Measurements from ENCODE around the gene KLHL17.

Gene KLHL17

DNA sequence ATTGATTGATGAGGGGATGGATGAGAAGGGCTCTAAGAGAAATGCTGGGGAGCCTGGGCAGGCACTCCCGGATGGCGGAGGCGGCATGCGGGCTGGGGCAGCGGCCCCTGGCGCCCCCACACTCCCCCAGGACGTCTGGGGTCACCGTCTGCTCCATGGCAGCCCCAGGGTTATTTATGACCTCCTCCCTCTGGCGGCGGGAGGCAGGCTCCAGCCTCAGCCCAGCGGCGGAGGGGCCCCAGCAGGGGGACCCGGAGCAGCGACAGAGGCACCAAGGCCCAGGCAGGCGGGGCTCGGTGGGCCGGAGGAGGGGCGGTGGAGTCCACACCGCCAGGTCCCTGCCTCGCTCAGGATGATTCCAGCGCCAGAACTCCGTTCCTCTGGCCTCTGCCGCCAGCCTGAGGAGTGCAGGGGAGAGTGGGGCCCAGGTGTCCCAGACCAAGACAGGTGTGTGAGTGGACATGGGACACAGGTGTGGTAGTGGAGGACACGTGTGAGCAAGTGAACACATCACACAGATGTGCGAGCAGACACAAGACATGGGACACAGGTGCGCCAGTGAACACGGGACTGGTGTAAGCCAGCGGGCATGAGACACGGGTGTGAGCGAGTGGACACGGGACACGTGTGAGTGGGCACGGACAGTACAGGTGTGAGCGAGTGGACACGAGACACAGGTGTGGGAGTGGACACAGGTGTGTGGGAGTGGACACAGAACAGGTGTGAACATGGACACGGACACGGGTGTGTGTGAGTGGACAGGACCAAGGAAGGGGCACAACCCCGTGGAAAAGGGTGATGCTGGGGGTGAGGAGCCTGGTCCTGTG is 39.2 kb upstream of the KLHL17 start:
- DNase-seq (ENCODE audit: low read depth in 2 of 3, low spot score in 2 of 3) = no peak

DNA sequence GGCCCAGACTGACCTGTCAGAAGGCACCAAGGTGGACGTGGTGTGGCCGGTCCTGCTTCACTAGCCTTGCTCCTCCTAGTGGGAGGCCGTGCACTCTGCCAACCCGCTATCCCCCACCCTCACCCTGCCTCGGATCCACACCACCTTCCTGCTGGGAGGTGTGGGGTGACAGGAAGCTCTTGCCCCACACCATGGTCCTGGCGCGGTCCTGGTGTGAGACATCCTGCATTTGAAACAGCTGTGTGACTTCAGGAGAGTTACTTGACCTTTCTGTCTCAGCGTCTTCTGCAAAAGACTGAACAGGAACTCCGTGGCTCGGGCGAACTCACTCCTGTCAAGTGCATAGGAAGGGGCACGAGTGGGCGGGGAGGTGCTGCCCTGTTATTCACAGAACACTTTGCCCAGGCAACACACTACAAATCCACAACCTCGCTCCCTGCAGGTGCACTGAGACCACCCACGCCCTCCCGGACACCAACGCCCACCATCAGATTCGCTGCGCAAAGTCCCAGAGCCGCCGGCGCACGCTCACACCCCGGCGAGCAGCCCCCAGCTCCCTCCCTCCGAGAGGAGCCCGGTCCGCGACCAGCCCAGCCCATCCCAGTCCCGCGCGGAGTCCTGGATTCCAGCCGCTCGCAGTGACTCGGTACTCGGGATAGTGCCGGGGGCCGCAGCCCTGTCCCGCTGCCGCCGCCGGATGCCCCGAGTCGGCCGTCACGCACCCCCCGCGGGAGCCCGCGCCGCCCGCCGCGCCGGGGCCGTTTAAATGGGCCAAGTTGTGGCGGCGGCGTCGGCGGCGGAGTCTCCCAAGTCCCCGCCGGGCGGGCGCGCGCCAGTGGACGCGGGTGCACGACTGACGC is 37.0 kb upstream of the KLHL17 start, which contains the start of gene SAMD11:
Gene SAMD11, plus strand, starts transcription at position 793 of the 860 bp plus-strand sequence. CDS start 509 bp downstream, outside the sequence.
- DNase-seq (ENCODE audit: low read depth in 2 of 3, low spot score in 2 of 3) = no peak

DNA sequence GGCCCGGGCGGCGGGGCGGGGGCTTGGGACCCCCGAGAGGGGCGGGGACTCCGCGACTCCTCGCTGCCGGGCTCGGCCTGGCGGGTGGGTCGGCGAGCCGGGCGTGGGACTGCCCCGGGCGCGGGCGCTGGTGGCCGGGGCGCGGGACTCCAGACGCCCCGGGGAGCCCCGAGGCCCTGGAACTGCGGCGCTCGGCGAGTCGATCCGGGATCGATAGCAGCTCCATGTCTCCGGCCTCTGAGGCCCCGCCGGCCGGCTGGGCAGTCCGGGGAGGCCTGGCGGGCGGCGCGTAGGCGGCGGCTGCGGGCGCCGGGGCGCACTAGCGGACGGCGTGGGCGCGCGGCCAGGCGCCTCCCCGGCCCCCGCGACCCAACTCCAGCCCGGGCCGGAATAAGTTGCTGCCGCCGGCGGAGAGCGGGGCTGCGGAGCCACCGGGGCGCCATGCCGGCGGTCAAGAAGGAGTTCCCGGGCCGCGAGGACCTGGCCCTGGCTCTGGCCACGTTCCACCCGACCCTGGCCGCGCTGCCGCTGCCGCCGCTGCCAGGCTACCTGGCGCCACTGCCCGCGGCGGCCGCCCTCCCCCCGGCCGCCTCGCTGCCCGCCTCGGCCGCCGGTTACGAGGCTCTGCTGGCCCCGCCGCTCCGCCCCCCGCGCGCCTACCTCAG is 36.3 kb upstream of the KLHL17 start:
- DNase-seq (ENCODE audit: low read depth in 2 of 3, low spot score in 2 of 3) = no peak

DNA sequence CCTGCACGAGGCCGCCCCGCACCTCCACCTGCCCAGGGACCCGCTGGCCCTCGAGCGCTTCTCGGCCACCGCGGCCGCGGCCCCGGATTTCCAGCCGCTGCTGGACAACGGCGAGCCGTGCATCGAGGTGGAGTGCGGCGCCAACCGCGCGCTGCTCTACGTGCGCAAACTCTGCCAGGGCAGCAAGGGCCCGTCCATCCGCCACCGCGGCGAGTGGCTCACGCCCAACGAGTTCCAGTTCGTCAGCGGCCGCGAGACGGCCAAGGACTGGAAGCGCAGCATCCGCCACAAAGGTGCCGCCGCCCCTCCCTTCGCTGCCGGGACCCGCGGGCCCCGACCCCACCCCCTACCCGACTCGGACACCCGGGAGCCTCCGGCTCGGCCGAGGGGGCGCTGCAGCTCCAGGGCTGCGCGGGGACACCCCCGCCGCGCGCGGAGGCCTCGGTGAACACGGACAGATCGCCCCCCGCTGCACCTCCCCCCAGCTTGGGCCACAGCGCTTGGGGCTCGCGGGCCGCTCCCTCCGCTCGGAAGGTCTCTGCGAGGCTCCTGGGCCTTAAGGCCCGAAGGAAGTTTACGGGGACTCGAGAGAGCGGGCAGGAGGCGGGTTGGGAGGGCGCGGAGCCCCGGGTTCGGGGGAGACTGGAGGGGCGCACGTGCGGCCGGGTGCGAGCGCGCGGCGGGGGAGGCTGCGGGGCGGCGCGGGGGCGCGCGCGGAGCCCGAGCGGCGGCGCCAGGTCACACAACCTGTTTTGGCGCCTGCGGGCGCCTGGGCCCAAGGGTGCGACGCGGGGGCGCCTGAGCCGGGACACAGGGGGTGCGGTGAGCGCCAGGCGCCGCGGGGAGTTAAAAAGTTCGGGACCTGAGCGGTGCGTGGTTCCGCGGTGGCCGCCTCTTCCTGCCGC is 35.5 kb upstream of the KLHL17 start:
- DNase-seq (ENCODE audit: low read depth in 2 of 3, low spot score in 2 of 3) = no peak

DNA sequence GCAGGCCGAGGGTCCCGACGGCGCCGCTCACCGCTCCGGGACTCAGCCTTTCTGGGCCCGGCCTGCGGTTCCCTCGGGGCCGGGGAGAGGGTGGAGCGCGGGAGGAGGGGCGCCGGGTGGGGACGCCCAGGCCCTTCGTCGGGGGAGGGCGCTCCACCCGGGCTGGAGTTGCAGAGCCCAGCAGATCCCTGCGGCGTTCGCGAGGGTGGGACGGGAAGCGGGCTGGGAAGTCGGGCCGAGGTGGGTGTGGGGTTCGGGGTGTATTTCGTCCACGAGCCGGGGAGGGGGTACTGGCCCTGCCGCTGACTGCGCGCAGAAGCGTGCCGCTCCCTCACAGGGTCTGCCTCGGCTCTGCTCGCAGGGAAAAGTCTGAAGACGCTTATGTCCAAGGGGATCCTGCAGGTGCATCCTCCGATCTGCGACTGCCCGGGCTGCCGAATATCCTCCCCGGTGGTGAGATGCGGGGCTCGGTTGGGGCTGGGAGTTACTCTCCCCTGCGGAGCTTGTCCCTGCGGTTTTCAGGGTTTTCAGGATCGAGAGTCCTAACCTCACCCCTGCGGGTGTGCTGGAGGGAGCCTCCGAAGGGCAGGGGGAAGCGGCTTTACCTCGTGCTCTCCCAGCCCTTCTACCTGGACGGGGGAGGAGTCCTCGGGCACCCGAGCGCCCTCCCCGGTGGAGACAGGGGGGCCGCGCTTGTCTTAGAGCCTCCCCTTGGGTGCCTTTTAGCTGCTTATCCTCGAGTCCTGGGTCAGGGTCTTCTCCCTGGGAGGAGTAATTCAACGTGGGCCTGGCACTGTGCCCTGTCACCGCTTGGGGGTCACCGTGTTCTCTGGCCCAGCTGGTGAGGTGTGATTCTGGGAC is 34.6 kb upstream of the KLHL17 start:
- DNase-seq (ENCODE audit: low read depth in 2 of 3, low spot score in 2 of 3) = no peak

DNA sequence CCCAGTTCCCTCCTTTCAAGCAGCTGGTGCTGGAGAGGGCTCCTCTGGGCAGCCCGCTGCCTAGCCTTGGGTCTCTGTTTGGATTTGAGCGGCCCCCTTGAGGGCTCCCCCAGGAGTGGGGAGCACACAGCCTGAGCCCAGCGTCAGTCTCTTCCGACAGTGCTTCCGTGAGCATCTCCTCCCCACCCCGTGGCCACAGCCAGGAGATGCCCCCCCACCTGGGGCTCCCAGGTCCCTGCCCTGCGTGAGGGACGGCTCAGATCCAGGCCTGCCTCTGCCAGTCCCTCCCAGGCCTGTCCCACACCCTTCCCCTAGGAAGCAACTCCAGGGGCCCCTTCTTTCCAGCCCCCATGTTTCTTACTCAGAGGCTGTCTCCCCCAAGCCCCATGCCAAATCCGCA is 33.1 kb upstream of the KLHL17 start:
- DNase-seq (ENCODE audit: low read depth in 2 of 3, low spot score in 2 of 3) = no peak

DNA sequence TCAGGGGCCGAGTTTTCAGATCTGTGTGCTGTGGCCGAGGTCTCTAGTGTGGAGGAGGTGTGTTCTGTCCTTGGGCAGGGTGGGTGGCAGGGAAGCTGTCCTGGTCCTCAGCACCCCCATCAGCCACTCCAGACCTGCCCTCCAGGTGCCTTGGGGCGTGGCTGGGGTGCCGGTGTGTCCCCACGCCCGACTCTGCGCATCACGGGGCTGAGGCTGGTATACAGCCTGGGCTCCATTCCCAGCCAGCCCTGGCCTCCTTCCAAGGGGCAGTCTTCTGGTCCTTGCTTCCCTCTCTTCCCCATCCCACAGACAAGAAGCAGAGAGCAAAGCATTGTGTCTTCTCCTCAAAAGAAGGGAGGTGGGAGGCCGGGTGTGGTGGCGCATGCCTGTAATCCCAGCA is 32.6 kb upstream of the KLHL17 start:
- no peak for DNase-seq (ENCODE audit: low read depth in 2 of 3, low spot score in 2 of 3)

DNA sequence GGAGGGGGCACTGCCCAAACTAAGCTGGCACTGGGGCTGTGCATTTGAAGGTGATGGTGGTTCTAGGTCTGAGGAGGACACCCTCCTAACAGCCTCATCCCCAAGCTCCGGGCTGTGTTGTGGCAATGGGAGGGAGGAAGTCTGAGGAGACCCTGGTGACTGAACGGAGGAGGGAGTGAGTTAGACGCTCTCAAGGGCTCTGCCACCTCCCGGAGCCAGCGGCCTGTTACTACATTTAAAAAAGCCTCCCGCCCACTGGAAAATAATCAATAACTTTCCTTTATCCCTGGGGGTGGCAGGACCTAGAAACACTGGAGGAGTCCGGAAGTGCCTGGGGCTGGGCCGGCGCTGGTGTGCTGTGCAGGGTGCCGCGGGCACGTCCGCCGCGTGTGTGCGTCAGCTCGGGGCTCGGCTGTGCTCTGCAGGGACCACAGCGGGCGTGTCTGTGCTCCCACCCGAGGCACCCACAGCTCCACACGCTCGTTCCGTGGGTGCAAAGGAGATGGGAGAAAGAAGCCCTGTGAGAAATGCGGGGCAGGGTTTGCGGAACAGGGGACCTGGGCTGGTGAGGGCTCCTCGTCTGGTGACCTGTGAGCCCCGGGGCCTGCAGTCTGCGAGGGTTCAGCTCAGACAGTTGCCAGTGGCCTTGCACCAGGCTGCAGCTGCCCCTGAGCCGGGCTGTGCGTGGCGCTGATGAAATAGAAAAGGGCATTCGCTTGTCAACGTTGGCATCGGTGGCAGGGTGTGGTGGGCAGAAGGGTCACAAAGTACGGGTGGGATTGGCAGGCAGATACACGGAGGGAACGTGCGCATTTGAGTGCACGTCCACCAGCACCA is 31.3 kb upstream of the KLHL17 start:
- DNase-seq (ENCODE audit: low read depth in 2 of 3, low spot score in 2 of 3) = no peak

DNA sequence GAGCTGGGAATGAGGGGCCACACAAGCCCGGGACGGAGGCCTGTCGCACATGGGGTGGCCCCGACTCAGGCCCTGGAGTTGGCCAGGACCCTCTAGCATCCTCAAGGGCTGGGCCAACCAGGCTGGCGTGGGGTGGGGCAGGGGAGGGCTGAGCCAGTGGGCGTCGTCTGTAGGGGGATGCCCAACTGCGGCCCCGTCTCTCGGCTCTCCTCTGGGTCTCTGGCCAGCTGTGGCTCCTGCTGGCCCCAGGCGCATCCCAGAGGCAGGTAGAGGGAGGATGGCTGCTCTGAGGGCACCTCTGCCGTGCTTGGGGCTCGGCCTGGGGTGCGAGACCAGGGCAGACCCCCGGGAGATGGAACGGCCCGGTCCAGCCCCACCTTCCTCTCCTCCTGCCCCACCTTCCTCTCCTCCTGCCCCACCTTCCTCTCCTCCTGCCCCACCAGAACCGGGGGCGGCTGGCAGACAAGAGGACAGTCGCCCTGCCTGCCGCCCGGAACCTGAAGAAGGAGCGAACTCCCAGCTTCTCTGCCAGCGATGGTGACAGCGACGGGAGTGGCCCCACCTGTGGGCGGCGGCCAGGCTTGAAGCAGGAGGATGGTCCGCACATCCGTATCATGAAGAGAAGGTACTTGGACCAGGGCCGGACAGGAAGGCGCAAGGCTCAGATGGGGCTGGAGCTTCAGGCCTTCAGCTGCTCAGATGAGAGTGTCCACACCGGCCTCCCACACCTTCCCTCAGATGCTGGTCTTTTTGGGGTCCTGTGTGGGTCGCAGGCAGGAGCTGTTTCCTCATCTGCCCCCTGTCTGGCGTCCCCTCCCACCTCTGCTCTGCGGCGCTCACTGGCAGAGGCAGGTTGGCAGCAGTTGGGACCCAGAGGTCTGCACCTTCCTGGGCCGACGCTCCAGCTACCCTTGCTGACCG is 30.4 kb upstream of the KLHL17 start:
- no peak for DNase-seq (ENCODE audit: low read depth in 2 of 3, low spot score in 2 of 3)

DNA sequence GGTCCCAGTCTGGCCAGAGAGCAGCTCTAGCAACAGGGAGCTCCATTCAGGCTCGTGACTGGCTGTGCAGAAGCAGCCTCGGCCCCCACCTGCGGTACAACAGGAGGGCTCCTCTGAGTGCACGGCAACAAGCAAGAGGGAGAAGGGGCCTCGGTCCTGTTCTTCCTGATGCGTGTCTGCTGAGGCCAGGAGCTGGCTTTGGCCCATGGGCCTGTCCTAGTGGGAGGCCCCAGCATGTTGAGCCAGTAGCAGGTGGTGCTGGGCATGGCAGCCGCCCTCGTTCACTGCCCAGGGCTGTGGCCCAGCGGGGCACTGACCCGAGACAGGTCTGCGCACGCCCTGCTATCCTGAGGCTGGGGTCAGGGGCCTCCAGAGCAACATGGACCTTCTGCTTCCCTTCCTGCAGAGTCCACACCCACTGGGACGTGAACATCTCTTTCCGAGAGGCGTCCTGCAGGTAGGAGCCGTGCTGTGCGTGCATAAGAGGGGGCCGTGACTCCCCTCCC is 29.7 kb upstream of the KLHL17 start:
- no peak for DNase-seq (ENCODE audit: low read depth in 2 of 3, low spot score in 2 of 3)

DNA sequence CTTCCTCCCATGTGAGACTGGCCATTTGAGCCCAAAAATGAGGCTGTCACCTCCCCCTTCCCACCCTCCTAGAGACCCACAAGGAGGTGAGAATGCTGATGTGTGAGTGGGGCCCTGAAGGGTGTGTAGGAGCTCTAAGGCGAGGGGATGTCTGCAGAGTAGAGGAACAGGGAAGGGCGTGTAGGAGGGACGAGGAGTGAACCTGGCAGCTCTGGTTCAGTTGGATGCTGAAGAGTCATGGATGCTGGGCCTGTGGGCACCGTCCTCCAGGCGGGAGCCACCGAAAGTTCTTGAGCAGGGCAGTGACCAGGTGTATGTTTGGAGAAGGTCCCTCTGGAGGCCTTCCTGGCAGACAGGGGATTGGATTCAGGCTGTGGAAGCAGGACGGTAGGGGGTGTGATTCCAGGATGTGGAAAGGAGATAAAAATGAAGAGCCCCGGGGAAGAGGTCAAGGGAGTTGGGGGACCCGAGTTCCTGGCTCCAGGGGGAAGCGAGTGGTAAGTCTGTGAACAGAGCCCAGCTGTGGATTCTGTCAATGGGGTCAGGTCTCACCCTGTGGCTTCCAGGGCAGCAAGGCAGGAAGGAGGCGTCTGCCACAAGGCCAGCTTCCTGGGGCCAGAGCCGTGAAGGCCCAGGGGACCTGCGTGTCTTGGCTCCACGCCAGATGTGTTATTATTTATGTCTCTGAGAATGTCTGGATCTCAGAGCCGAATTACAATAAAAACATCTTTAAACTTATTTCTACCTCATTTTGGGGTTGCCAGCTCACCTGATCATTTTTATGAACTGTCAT is 28.8 kb upstream of the KLHL17 start:
- no peak for DNase-seq (ENCODE audit: low read depth in 2 of 3, low spot score in 2 of 3)

DNA sequence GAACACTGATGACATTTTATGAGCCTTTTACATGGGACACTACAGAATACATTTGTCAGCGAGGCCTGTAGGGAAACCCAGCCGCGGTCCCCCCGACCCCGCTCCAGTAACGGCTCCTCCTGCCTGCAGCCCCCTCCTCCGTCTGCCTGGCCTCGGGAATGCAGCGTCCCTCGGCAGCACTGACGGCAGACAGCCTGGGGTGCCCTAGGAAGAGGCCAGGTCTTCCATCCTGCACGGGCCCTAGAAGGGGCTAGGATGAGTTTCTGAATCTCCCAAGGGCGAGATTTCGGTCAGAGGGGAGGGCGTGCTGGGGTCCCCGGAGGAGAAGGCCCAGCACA is 28.2 kb upstream of the KLHL17 start:
- no peak for DNase-seq (ENCODE audit: low read depth in 2 of 3, low spot score in 2 of 3)

DNA sequence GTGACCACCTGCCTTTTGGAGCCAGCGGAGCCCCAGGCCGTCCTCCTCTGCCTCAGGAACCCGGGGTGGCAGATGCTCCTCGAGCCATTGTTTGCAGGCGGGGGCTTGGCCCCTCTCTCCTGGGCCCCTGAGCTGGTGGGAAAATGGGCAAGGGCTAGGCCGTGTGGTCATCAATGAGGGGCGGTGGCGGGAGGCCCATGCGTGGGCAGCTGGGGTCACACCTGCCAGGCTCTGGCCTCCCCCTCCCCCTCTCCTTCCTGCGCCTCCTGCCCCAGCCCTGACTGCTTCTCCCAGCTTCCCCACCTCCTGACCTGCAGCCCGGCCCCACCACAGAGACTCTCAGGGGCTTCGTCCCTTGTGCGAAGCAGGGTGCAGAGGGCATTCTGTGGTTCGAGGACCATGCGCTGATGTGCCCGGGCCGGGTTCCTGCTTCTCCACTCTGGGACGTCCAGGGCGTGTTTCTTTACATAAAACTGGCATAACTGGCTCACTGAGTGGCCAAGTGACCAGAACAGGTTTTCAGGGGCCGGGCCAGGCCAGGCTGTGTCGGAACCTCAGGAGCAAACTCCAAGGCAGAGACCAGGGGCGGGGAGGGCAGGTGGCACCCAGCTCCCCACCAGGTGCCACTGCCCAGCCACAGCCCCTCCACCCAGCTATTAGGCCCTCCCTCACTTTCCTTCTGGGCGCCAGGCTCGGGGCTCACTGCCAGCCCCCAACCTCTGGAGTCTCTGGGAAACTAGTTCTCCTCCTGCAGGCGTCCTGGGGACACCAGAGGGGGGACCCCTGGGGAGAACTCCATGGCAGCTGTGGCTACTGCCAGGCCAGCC is 27.4 kb upstream of the KLHL17 start:
- no peak for DNase-seq (ENCODE audit: low read depth in 2 of 3, low spot score in 2 of 3)

DNA sequence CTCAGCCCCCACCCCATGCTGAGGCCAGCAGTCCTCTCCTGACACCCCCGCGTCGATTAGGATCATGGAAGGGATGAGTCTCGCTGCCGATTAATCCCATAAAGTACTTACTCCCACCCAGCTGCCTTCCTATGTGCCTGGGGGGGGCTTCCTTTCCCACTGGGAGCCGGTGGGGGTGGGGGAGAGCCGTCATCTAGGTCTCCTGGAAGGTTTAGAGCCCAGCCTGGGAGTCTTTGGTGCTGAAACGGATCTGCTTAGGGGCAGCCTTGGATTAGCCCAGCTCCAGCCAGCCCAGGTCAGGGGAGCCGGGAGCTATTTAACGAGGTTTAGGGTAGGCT is 26.8 kb upstream of the KLHL17 start:
- no peak for DNase-seq (ENCODE audit: low read depth in 2 of 3, low spot score in 2 of 3)

DNA sequence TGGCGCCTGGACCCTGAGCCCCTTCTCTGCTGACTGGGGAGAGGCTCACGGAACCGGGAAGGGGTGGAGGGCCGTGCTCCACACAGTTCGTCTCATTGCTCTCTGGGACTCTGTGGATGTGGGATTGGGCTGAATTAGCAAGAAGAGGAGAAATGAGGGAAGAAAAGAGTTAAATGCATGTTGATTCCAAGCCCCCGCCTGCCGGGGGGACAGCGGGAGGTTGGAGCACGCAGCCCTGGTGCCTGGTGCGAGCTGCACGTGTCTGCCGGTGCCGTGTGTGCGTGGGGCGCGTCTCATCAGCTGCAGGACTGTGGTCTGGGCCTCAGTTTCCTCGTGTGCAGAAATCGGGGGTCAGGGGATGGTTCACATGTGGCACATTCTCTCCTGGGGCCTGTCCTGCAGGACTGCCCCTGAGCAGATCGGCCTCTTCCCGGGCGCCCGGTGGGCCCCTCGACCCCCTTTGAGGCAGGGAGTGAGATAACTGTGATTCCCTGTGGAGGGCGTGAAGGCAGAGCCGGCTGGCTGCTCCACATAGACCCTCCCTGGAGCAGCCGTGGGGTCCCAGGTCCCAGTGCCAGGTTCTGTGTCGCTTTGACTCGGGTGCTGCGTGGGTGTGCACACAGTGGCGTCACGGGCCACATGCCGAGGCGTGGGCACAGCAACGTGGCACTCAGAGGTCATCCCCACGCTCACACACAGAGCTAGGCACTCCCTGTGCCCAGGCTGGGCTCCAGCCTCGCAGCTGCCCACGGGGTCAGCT is 25.2 kb upstream of the KLHL17 start:
- DNase-seq (ENCODE audit: low read depth in 2 of 3, low spot score in 2 of 3) = no peak

All from activated CD8-positive, alpha-beta memory T cell treated with anti-CD3 and anti-CD28 coated beads for 48 hours (primary cell).